Muscle of leg (tissue), 16 donors: Measurements from ENCODE around the gene OR2A2. TPM values are rescaled to one million over a fixed set of nuclear protein-coding genes. Genes with fewer than 3 reads are reported as not detected.

Experiments used
- DNase-seq: peaks from one replicate; pipeline ENCODE4 v3.0.0; 2013
- H3K27ac ChIP-seq: one replicate; pipeline ENCODE4 v1.5.1; 2013; ENCODE audit warnings: mild to moderate bottlenecking, low read length, control low read depth
- H3K27me3 ChIP-seq: one replicate; pipeline ENCODE4 v1.6.1; 2013; ENCODE audit warnings: low read length; ENCODE audit not compliant: control insufficient read depth, insufficient read depth
- H3K36me3 ChIP-seq: one replicate; pipeline ENCODE4 v1.6.1; 2013; ENCODE audit warnings: low read length; ENCODE audit not compliant: control insufficient read depth, insufficient read depth
- H3K4me1 ChIP-seq: one replicate; pipeline ENCODE4 v1.6.1; 2013; ENCODE audit warnings: low read length; ENCODE audit not compliant: control insufficient read depth, insufficient read depth
- H3K4me3 ChIP-seq: one replicate; pipeline ENCODE4 v1.5.1; 2013; ENCODE audit warnings: low read length, control low read depth
- H3K9me3 ChIP-seq: replicated peaks from 2 replicates; pipeline ENCODE4 v1.6.1; 2013; ENCODE audit warnings: low read depth, low read length; ENCODE audit not compliant: control insufficient read depth
- WGBS: methylation state at CpG from one replicate; pipeline ENCODE4 v1.1.5; 2013; ENCODE audit warnings: missing lambda C conversion rate; ENCODE audit not compliant: insufficient coverage; 5-methylcytosine and 5-hydroxymethylcytosine counted together
- long read RNA-seq, 11 donors: transcript quantifications; one replicate each; lab custom pipeline, GENCODE V29; 2026
- polyA plus RNA-seq, 8 donors: library from polyadenylated mRNA; unstranded; fragments of 120-200 nt; gene quantifications; one replicate each; pipeline versions ENCODE4 v1.2.1 to v1.2.3, GENCODE V29; 2013; ENCODE audit warnings: inconsistent platforms in 1 of 8, low replicate concordance in 1 of 8; ENCODE audit not compliant: insufficient read length in 8 of 8, insufficient read depth in 1 of 8
- total RNA-seq: library from RNA; stranded (reverse); fragments of 120-200 nt; gene quantifications from one replicate; pipeline ENCODE4 v1.2.4, GENCODE V29; 2013

Gene OR2A2, protein sequence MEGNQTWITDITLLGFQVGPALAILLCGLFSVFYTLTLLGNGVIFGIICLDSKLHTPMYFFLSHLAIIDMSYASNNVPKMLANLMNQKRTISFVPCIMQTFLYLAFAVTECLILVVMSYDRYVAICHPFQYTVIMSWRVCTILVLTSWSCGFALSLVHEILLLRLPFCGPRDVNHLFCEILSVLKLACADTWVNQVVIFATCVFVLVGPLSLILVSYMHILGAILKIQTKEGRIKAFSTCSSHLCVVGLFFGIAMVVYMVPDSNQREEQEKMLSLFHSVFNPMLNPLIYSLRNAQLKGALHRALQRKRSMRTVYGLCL
- total RNA-seq (not detected), polyA plus RNA-seq (not detected)
- long read RNA-seq, donor 1 = 0 reads
- long read RNA-seq, donor 2 = 0 reads
- long read RNA-seq, donor 3 = 0 reads
- long read RNA-seq, donor 4 = 0 reads
- long read RNA-seq, donor 5 = 0 reads
- long read RNA-seq, donor 6 = 0 reads
- long read RNA-seq, donor 7 = 0 reads
- long read RNA-seq, donor 8 = 0 reads
- long read RNA-seq, donor 9 = 0 reads
- long read RNA-seq, donor 10 = 0 reads
- long read RNA-seq, donor 11 = 0 reads

DNA sequence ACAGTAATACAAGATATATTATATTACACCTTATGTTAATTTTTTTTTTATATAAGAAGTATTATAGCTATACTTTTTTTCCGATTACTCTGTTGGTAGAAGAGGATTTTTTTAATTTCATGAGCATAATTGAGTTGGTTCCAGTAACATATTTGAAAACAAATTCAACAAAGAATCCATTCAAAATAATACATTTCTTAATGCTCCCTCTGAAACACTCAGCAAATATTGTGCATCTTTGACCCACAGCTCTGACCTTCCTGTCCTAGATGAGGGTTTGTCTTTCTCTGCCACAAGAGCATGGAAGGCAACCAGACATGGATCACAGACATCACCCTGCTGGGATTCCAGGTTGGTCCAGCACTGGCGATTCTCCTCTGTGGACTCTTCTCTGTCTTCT is at the start of gene OR2A2:
Gene OR2A2 (plus strand): TSS at position 301 of the 400 bp plus-strand sequence. CDS start 0 bp downstream, at position 301.
- no CpG with 5 or more reads among the region's 2 CpGs for WGBS
- H3K4me1 ChIP-seq = no peaks in the 10 kb centered on the region
- no peak for DNase-seq
- no peaks in the 10 kb centered on the region for H3K9me3 ChIP-seq
- no peaks in the 10 kb centered on the region for H3K36me3 ChIP-seq
- H3K27ac ChIP-seq = no peak within 1 kb of the TSS
- H3K4me3 ChIP-seq = no peak within 1 kb of the TSS
- H3K27me3 ChIP-seq = no peaks in the 10 kb centered on the region

DNA sequence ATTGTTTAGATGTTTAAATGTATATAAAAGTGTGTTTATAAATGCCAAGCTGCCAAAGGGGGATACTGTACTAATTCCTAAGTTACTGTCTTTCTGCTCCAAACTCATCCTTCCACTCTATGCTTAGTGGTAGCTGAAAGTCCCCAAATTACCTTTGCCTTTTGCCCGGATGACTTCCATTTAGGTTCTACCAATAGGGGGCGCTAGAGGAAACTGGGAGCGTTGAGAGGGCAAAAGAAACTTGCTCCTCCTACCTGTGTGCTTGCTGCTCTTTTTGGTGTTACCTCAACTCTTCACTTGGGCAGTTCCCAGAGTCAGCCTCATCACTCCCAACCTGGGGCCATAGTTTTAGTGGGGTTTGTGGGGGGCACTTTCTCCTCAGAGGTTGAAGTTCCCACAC is 45.7 kb upstream of the OR2A2 start:
- no peak for DNase-seq
- 20% methylated on average over 1 of the region's 3 CpGs for WGBS
- Histone ChIP-seq H3K27me3 (no peaks in the 10 kb centered on the region), H3K27ac (no peak overlapping the region), H3K4me3 (no peak overlapping the region), H3K9me3 (no peaks in the 10 kb centered on the region), H3K36me3 (no peaks in the 10 kb centered on the region), H3K4me1 (no peaks in the 10 kb centered on the region)

DNA sequence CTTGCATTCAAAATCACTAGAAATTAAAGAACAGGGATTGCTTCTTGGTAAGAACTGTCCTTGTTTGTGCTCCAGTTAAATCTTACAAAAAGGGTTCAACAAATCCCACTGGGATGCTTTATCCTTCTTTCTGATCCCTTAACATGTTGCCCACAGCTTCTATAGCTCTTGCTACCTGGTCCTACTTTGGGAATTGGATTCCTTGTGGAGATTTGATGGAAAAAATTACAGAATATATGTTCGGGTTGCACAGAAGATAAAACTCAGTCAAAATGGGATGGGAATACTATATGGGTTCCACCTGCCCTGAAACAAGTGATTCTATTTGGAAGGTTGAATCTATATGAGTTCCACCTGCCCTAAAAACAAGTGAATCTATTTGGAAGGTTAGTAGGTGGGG is 39.9 kb upstream of the OR2A2 start, which contains the start of gene OR2A25:
Gene OR2A25 (plus strand): TSS at position 301 of the 400 bp plus-strand sequence. CDS start 4,409 bp downstream, outside the sequence.
- Histone ChIP-seq H3K9me3 (no peaks in the 10 kb centered on the region), H3K4me1 (no peaks in the 10 kb centered on the region), H3K36me3 (no peaks in the 10 kb centered on the region), H3K4me3 (no peak within 1 kb of the TSS), H3K27me3 (no peaks in the 10 kb centered on the region), H3K27ac (no peak within 1 kb of the TSS)
- DNase-seq = no peak
- WGBS = 67% methylated on average over 1 of the region's 1 CpG

DNA sequence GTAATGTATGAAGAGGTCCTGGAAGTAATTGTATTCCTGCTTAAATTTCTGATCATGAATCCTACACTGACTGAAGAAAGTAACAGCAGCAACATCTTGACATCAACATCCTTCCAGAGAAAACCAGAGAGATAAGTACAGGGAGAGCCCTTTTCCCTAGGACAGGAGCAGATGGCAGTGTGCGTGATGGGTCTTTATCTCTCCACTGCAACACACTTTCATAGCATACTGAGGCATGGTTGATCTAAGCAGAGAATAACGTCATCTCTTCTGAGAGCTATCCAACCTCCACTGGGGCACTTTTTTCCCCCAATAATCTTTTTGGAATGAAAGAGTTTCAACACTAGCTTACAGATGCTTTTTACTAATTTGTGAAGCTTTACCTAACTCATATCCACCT is 39.4 kb upstream of the OR2A2 start:
- Histone ChIP-seq H3K4me3 (no peak overlapping the region), H3K27ac (no peak overlapping the region), H3K4me1 (no peaks in the 10 kb centered on the region), H3K27me3 (no peaks in the 10 kb centered on the region), H3K36me3 (no peaks in the 10 kb centered on the region), H3K9me3 (no peaks in the 10 kb centered on the region)
- 80% methylated on average over 1 of the region's 2 CpGs for WGBS
- no peak for DNase-seq

DNA sequence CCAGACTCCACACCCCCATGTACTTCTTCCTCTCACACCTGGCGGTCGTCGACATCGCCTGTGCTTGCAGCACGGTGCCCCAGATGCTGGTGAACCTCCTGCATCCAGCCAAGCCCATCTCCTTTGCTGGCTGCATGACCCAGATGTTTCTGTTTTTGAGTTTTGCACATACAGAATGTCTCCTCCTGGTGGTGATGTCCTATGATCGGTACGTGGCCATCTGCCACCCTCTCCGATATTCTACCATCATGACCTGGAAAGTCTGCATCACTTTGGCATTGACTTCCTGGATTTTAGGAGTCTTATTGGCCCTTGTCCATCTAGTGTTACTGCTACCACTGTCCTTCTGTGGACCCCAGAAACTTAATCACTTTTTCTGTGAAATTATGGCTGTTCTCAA is 35.0 kb upstream of the OR2A2 start:
- WGBS = 85% methylated on average over 5 of the region's 8 CpGs
- H3K27me3 ChIP-seq = no peaks in the 10 kb centered on the region

DNA sequence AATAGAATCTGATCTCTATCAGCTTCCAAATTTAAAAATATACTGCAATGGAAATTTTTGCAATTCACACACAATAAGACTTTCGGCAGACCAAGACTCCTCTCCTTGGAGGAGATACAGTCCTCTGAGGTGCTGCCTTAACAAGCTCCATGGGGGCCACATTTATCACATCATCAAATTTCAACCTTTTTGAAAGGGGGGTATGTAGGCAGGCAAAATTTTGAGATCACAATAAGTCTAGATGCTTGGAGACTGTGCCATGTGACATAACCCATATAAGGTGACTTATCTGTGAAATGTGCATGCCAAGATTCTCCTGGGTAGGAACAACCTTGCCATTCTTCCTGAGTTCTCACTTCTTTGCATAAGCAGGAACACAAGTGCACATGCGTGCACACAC is 23.4 kb upstream of the OR2A2 start, which contains the start of gene OR2A12:
Gene OR2A12 (plus strand): TSS at position 301 of the 400 bp plus-strand sequence. CDS start 8,830 bp downstream, outside the sequence.
- Histone ChIP-seq H3K27me3 (no peaks in the 10 kb centered on the region), H3K9me3 (peaks cover 2% of the 10 kb centered on the region), H3K4me1 (no peaks in the 10 kb centered on the region), H3K4me3 (no peak within 1 kb of the TSS), H3K36me3 (no peaks in the 10 kb centered on the region), H3K27ac (no peak within 1 kb of the TSS)
- no CpG with 5 or more reads among the region's 2 CpGs for WGBS
- DNase-seq = no peak

More for the DNA sequence above, 35.0 kb upstream of the OR2A2 start:
- Histone ChIP-seq H3K36me3 (no peaks in the 10 kb centered on the region), H3K27ac (no peak overlapping the region), H3K9me3 (no peaks in the 10 kb centered on the region), H3K4me1 (no peaks in the 10 kb centered on the region), H3K4me3 (no peak overlapping the region)
- DNase-seq = no peak

DNA sequence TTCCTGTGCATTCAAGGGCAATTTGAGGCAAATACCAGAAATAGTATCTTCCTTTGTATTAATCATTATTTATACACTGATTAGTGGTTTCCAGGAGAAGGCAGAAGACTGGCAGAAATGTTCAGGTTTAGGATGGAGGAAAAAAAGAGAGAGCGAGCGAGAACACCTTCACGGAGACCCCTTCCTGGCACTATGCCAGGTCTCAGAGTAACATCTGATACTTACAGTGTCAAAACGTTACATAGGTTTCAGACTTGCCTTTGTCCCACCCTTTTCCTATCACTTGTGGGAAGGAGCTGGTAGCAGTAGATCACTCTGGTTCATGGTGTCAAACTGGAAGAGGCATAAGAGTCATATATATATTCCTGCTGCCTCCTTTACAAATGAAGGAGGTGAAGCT is 22.7 kb upstream of the OR2A2 start:
- no peaks in the 10 kb centered on the region for H3K36me3 ChIP-seq
- no peaks in the 10 kb centered on the region for H3K4me1 ChIP-seq
- H3K9me3 ChIP-seq = peaks cover 2% of the 10 kb centered on the region
- no peak overlapping the region for H3K4me3 ChIP-seq
- WGBS = no CpG with 5 or more reads among the region's 4 CpGs
- no peak overlapping the region for H3K27ac ChIP-seq
- no peak for DNase-seq
- no peaks in the 10 kb centered on the region for H3K27me3 ChIP-seq

DNA sequence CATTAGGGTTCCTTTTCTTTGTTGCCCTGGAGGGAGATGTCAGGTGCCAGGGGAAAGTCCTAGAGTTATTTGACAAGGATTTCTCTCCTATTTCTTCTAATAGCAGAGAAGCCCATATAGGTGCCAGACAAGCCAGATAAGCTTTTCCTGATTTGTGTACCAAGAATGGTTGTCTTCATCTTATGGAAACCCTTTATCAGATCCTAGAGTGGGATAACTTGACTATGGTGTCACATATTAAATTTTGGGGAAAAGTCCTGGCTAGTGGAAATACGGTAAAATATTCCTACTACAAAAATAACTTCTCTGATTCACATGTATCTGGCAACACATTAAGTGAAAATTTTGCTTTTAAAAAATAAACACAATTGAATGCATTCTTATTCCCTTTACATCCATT is 22.2 kb upstream of the OR2A2 start:
- Histone ChIP-seq H3K4me3 (no peak overlapping the region), H3K27me3 (no peaks in the 10 kb centered on the region), H3K36me3 (no peaks in the 10 kb centered on the region), H3K27ac (no peak overlapping the region), H3K9me3 (peaks cover 2% of the 10 kb centered on the region), H3K4me1 (no peaks in the 10 kb centered on the region)
- no CpG with 5 or more reads among the region's 1 CpG for WGBS
- no peak for DNase-seq

DNA sequence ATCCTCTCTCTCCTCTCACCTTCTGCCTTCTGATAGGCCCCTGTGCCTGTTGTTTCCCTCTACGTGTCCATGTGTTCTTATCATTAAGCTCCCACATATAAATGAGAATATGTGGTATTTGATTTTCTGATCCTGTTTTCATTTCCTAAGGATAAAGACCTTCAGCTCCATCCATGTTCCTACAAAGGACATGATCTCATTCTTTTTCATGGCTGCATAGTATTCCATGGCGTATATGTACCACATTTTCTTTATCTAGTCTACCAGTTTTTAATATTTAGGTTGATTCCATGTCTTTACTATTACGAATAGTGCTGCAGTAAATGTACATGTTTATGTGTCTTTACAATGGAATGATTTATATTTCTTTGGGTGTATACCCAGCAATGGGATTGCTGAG is 18.7 kb upstream of the OR2A2 start:
- 100% methylated on average over 1 of the region's 3 CpGs for WGBS
- DNase-seq = no peak

DNA sequence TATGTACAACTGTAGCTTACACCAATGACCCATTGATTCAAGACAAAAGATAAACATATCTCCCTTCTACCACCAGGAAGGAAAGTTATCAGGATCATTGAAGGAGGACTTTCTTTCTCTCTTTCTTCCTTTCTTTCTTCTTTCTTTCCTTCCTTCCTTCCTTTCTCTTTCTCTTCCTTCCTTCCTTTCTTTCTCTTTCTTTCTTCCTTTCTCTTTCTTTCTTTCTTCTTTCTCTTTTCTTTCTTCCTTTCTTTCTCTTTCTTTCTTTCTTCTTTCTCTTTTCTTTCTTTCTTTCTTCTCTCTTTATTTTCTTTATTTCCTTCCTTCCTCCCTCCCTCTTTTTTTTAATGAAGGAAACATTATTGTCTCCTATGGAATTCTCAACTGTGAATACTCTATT is 10.6 kb upstream of the OR2A2 start:
- Histone ChIP-seq H3K36me3 (no peaks in the 10 kb centered on the region), H3K9me3 (no peaks in the 10 kb centered on the region), H3K27me3 (no peaks in the 10 kb centered on the region), H3K27ac (no peak overlapping the region), H3K4me1 (no peaks in the 10 kb centered on the region), H3K4me3 (no peak overlapping the region)
- DNase-seq = no peak

More for the DNA sequence above, 18.7 kb upstream of the OR2A2 start:
- Histone ChIP-seq H3K4me1 (no peaks in the 10 kb centered on the region), H3K4me3 (no peak overlapping the region), H3K9me3 (peaks cover 2% of the 10 kb centered on the region), H3K27ac (no peak overlapping the region), H3K27me3 (no peaks in the 10 kb centered on the region), H3K36me3 (no peaks in the 10 kb centered on the region)
